HepG2 (cell line): Measurements from ENCODE around the gene ATG2B. TPM values are rescaled to one million over a fixed set of nuclear protein-coding genes. Genes with fewer than 3 reads are reported as not detected.

Source experiments
- BRCA1 ChIP-seq: sonication (generic); formaldehyde crosslinking; IDR thresholded peaks from 2 replicates; pipeline ENCODE4 v1.4.0; 2020; ENCODE audit warnings: missing genetic modification reagents
- FOSL2 ChIP-seq: sonication (generic); formaldehyde crosslinking; IDR thresholded peaks from 2 replicates; pipeline ENCODE4 v1.4.0; 2020; ENCODE audit warnings: missing genetic modification reagents
- HNRNPUL1 ChIP-seq: fragments of 200-400 bp; formaldehyde crosslinking; IDR thresholded peaks from 2 replicates; pipeline ENCODE4 v1.6.1; 2017; ENCODE audit warnings: low read depth, mild to moderate bottlenecking, low read length, moderate library complexity
- KDM5B ChIP-seq: sonication (generic); formaldehyde crosslinking; IDR thresholded peaks from 2 replicates; pipeline ENCODE4 v1.4.0; 2020; ENCODE audit warnings: missing genetic modification reagents, mild to moderate bottlenecking, borderline replicate concordance
- NR2F1 ChIP-seq, 2 experiments: fragments of 450-650 bp in 1 of 2; formaldehyde crosslinking in 1 of 2; IDR thresholded peaks; 2 replicates each; pipeline versions ENCODE4 v1.5.0 to v1.6.1; 2016 to 2020; ENCODE audit warnings: mild to moderate bottlenecking in 1 of 2, missing compliant biosample characterization in 1 of 2, missing genetic modification reagents in 1 of 2, moderate library complexity in 1 of 2
- RFX5 ChIP-seq: IDR thresholded peaks from 2 replicates; pipeline ENCODE4 v1.6.1; 2011; ENCODE audit warnings: low read depth, low read length, improper control_type of control experiment
- RFXAP ChIP-seq: sonication (generic); formaldehyde crosslinking; IDR thresholded peaks from 2 replicates; pipeline ENCODE4 v1.4.0; 2020; ENCODE audit warnings: missing genetic modification reagents, borderline replicate concordance
- SATB2 ChIP-seq: sonication (generic); formaldehyde crosslinking; IDR thresholded peaks from 2 replicates; pipeline ENCODE4 v1.5.0; 2020; ENCODE audit warnings: missing genetic modification reagents
- SIN3B ChIP-seq: fragments of 150-350 bp; IDR thresholded peaks from 2 replicates; pipeline ENCODE4 v1.6.1; 2014; ENCODE audit warnings: low read length
- ZBTB40 ChIP-seq, 2 experiments: fragments of 450-650 bp in 1 of 2; sonication (generic) in 1 of 2; formaldehyde crosslinking in 1 of 2; IDR thresholded peaks; 2 replicates each; pipeline versions ENCODE4 v1.6.1 to v1.8.0; 2016 to 2022; ENCODE audit warnings: antibody characterized with exemption in 1 of 2, mild to moderate bottlenecking in 1 of 2, missing genetic modification reagents in 1 of 2
- ZHX1 ChIP-seq: sonication (generic); formaldehyde crosslinking; IDR thresholded peaks from 2 replicates; pipeline ENCODE4 v1.8.1; 2022; ENCODE audit warnings: low read depth, mild to moderate bottlenecking, missing genetic modification reagents
- ZNF564 ChIP-seq: sonication (generic); formaldehyde crosslinking; IDR thresholded peaks from 2 replicates; pipeline ENCODE4 v1.8.1; 2023; ENCODE audit warnings: mild to moderate bottlenecking, missing genetic modification reagents
- ZNF782 ChIP-seq: sonication (generic); formaldehyde crosslinking; IDR thresholded peaks from 2 replicates; pipeline ENCODE4 v1.4.0; 2020; ENCODE audit warnings: missing genetic modification reagents, mild to moderate bottlenecking, borderline replicate concordance
- ZNF83 ChIP-seq: sonication (generic); formaldehyde crosslinking; IDR thresholded peaks from 2 replicates; pipeline ENCODE4 v1.4.0; 2020; ENCODE audit warnings: missing genetic modification reagents, mild to moderate bottlenecking, borderline replicate concordance
- polyA plus RNA-seq, 8 experiments: library from polyadenylated mRNA; depleted of rRNA in 3 of 8; stranded (reverse) in 7 of 8; unstranded in 1 of 8; fragments of >200 nt; fragmentation: Illumina TruSeq in 4 of 8; extraction: Trizol in 4 of 8; gene quantifications; 2 replicates each; pipeline versions ENCODE4 v1.2.1 to v1.2.3, GENCODE V29; 2011 to 2016; ENCODE audit warnings: low read depth in 4 of 8, missing spikeins in 1 of 8, mixed read lengths in 1 of 8; ENCODE audit not compliant: insufficient read depth in 1 of 8
- total RNA-seq, 5 experiments: library from RNA; depleted of rRNA; stranded (reverse); fragments of >200 nt; fragmentation: Illumina TruSeq; extraction: Trizol; gene quantifications; 2 replicates each; pipeline ENCODE4 v1.2.3, GENCODE V29; 2016; ENCODE audit warnings: low read depth in 1 of 5
- TF ChIP-seq, protein P1 (sequence below): sonication (generic); formaldehyde crosslinking; IDR thresholded peaks from 2 replicates; pipeline ENCODE4 v1.5.1; 2020; ENCODE audit warnings: mild to moderate bottlenecking, moderate library complexity, missing genetic modification reagents

The ATG2B gene
- total and polyA plus RNA-seq, 2 of the 13 experiments (the other 11 are each of a cell fraction or from before 2014, with no cell fraction given), result 7.4 to 7.5 TPM

- TF ChIP-seq KDM5B (CRISPR knock-in tag), result no peak
- no peak for TF ChIP-seq SIN3B
- TF ChIP-seq HNRNPUL1, result no peak
- no peak for TF ChIP-seq BRCA1 (CRISPR knock-in tag)
- TF ChIP-seq, protein P1, sequence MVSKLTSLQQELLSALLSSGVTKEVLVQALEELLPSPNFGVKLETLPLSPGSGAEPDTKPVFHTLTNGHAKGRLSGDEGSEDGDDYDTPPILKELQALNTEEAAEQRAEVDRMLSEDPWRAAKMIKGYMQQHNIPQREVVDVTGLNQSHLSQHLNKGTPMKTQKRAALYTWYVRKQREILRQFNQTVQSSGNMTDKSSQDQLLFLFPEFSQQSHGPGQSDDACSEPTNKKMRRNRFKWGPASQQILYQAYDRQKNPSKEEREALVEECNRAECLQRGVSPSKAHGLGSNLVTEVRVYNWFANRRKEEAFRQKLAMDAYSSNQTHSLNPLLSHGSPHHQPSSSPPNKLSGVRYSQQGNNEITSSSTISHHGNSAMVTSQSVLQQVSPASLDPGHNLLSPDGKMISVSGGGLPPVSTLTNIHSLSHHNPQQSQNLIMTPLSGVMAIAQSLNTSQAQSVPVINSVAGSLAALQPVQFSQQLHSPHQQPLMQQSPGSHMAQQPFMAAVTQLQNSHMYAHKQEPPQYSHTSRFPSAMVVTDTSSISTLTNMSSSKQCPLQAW (CRISPR knock-in tag), result 0 out of 2 replicates have a peak, but pooled peaks have one; percentile 37
- TF ChIP-seq RFXAP, result no peak
- no peak for TF ChIP-seq ZNF782
- no peak for TF ChIP-seq ZNF564 (CRISPR knock-in tag)
- TF ChIP-seq RFX5, result no peak
- no peak for TF ChIP-seq NR2F1 (CRISPR knock-in tag; IDR thresholded peaks at IDR 0.05)
- no peak for TF ChIP-seq SATB2 (CRISPR knock-in tag)
- TF ChIP-seq ZNF83 (CRISPR knock-in tag), result no peak
- no peak for TF ChIP-seq ZBTB40 (IDR thresholded peaks at IDR 0.05)
- no peak for TF ChIP-seq ZBTB40 (CRISPR knock-in tag; IDR thresholded peaks at IDR 0.05)
- TF ChIP-seq ZHX1 (CRISPR knock-in tag), result no peak
- TF ChIP-seq FOSL2 (CRISPR knock-in tag), result peak; percentile 80
Observed at GRCh38 chr14:96268431-96269358, 94.4 kb downstream of the ATG2B start (continued).
